Osteoblast (primary cell): Measurements from ENCODE around the gene TNFAIP8. TPM values are rescaled to one million over a fixed set of nuclear protein-coding genes. Genes with fewer than 3 reads are reported as not detected.

Source experiments
- DNase-seq: peaks from one replicate; pipeline ENCODE4 v3.0.0; 2011; ENCODE audit warnings: low spot score, mixed read lengths; ENCODE audit not compliant: insufficient read length; ENCODE audit errors: missing footprints
- H2AFZ ChIP-seq: 2 replicates; pipeline ENCODE4 v1.6.0; 2011; ENCODE audit warnings: mild to moderate bottlenecking, low read length
- H3K27ac ChIP-seq: 2 replicates; pipeline ENCODE4 v1.5.1; 2011; ENCODE audit warnings: mild to moderate bottlenecking, low read depth, low read length, moderate library complexity
- H3K27me3 ChIP-seq: 2 replicates; pipeline ENCODE4 v1.6.0; 2012; ENCODE audit warnings: mild to moderate bottlenecking, control low read depth, inconsistent platforms, low read length, moderate library complexity; ENCODE audit not compliant: insufficient read depth
- H3K36me3 ChIP-seq: 2 replicates; pipeline ENCODE4 v1.5.1; 2011; ENCODE audit warnings: mild to moderate bottlenecking, low read length, control low read depth, moderate library complexity; ENCODE audit not compliant: insufficient read depth
- H3K4me1 ChIP-seq: 2 replicates; pipeline ENCODE4 v1.5.1; 2011; ENCODE audit warnings: mild to moderate bottlenecking, low read length, control low read depth, moderate library complexity; ENCODE audit not compliant: insufficient read depth
- H3K4me2 ChIP-seq: 2 replicates; pipeline ENCODE4 v1.6.0; 2011; ENCODE audit warnings: mild to moderate bottlenecking, low read length; ENCODE audit not compliant: insufficient read depth
- H3K4me3 ChIP-seq: fragments of 200-600 bp; sonication (generic); 3 replicates; pipeline ENCODE4 v1.5.1; 2012; ENCODE audit warnings: mild to moderate bottlenecking, low read length, inconsistent platforms; ENCODE audit not compliant: insufficient read depth
- H3K79me2 ChIP-seq: 2 replicates; pipeline ENCODE4 v1.6.0; 2012; ENCODE audit warnings: mild to moderate bottlenecking, low read length, control low read depth, inconsistent platforms; ENCODE audit not compliant: insufficient read depth
- H3K9me3 ChIP-seq: 2 replicates; pipeline ENCODE4 v1.5.1; 2011; ENCODE audit warnings: low read depth, low read length, control low read depth
- H4K20me1 ChIP-seq: 2 replicates; pipeline ENCODE4 v1.6.0; 2012; ENCODE audit warnings: mild to moderate bottlenecking, low read length, control low read depth; ENCODE audit not compliant: insufficient read depth
- CTCF ChIP-seq: IDR thresholded peaks from 2 replicates; pipeline ENCODE4 v1.5.1; 2011; ENCODE audit warnings: mild to moderate bottlenecking, low read depth, low read length, moderate library complexity; ENCODE audit errors: extremely low read depth
- total RNA-seq: library from RNA; depleted of rRNA; stranded (reverse); fragments of >200 nt; gene quantifications from 2 replicates; pipeline ENCODE4 v1.2.3, GENCODE V29; 2012

Gene TNFAIP8
- total RNA-seq, 1 donor = 23.2 TPM

- H3K79me2 ChIP-seq = peaks cover 46% of the 10 kb centered on the region
Measured at GRCh38 chr5:119357270-119357669, 1.5 kb downstream of the TNFAIP8 start.

GRCh38 chr5:119357808-119358529 lies 2.1 kb downstream of the TNFAIP8 start:
- no peak overlapping the region for H2AFZ ChIP-seq
- peaks cover 52% of the 10 kb centered on the region for H3K79me2 ChIP-seq
- H4K20me1 ChIP-seq = no peaks in the 10 kb centered on the region
- H3K4me1 ChIP-seq = peaks cover 29% of the 10 kb centered on the region
- DNase-seq = no peak
- H3K36me3 ChIP-seq = no peaks in the 10 kb centered on the region
- H3K4me3 ChIP-seq = no peak overlapping the region
- no peak overlapping the region for H3K27ac ChIP-seq
- no peaks in the 10 kb centered on the region for H3K9me3 ChIP-seq
- H3K4me2 ChIP-seq = peak overlapping the region; percentile 89
- H3K27me3 ChIP-seq = no peaks in the 10 kb centered on the region
- no peak for TF ChIP-seq CTCF

More at GRCh38 chr5:119357270-119357669, 1.5 kb downstream of the TNFAIP8 start:
- Histone ChIP-seq H3K27ac (peak overlapping the region; percentile 76), H3K9me3 (no peaks in the 10 kb centered on the region), H3K27me3 (no peaks in the 10 kb centered on the region), H2AFZ (no peak overlapping the region), H3K4me1 (peaks cover 29% of the 10 kb centered on the region), H4K20me1 (no peaks in the 10 kb centered on the region), H3K4me2 (peak overlapping the region; percentile 89), H3K4me3 (peak overlapping the region; percentile 83), H3K36me3 (no peaks in the 10 kb centered on the region)
- no peak for DNase-seq
- no peak for TF ChIP-seq CTCF

- Histone ChIP-seq H3K4me1 (peaks cover 29% of the 10 kb centered on the region), H3K4me2 (no peak overlapping the region), H3K4me3 (no peak overlapping the region), H3K27me3 (no peaks in the 10 kb centered on the region), H3K79me2 (peaks cover 57% of the 10 kb centered on the region), H3K36me3 (no peaks in the 10 kb centered on the region), H4K20me1 (no peaks in the 10 kb centered on the region), H2AFZ (no peak overlapping the region), H3K9me3 (no peaks in the 10 kb centered on the region), H3K27ac (no peak overlapping the region)
- TF ChIP-seq CTCF = no peak
- no peak for DNase-seq
Measured at GRCh38 chr5:119358530-119358900, 2.7 kb downstream of the TNFAIP8 start.

- H2AFZ ChIP-seq = no peak overlapping the region
- H3K36me3 ChIP-seq = no peaks in the 10 kb centered on the region
- no peak for TF ChIP-seq CTCF
- H3K79me2 ChIP-seq = peaks cover 62% of the 10 kb centered on the region
- no peaks in the 10 kb centered on the region for H4K20me1 ChIP-seq
- DNase-seq = no peak
- no peaks in the 10 kb centered on the region for H3K9me3 ChIP-seq
- no peak overlapping the region for H3K4me3 ChIP-seq
- H3K4me1 ChIP-seq = peaks cover 29% of the 10 kb centered on the region
- H3K4me2 ChIP-seq = no peak overlapping the region
- no peaks in the 10 kb centered on the region for H3K27me3 ChIP-seq
- no peak overlapping the region for H3K27ac ChIP-seq
Measured at GRCh38 chr5:119358901-119359603, 3.2 kb downstream of the TNFAIP8 start.
